CD4-positive, alpha-beta T cell treated with Interleukin-17A for 1 hour (primary cell): ENCODE measurements around the gene HGF.

Source experiments
- DNase-seq: peaks from one replicate; pipeline ENCODE4 v3.0.0-alpha.2; 2020

The HGF gene

GRCh38 chr7:81715984-81716588 lies 53.8 kb downstream of the HGF start:
- DNase-seq, result no peak

GRCh38 chr7:81714306-81714705 lies 55.5 kb downstream of the HGF start:
- DNase-seq, result no peak

- DNase-seq, result no peak
These were observed 59.1 kb downstream of the HGF start for GRCh38 chr7:81710751-81711150.

GRCh38 chr7:81709836-81710235 lies 60.0 kb downstream of the HGF start:
- no peak for DNase-seq

- no peak for DNase-seq
These were observed 61.9 kb downstream of the HGF start for GRCh38 chr7:81707966-81708365.

GRCh38 chr7:81707196-81707595 lies 62.7 kb downstream of the HGF start:
- no peak for DNase-seq

- no peak for DNase-seq
These were observed 64.6 kb downstream of the HGF start for GRCh38 chr7:81705206-81705605.

- DNase-seq, result no peak
These were observed 65.3 kb downstream of the HGF start for GRCh38 chr7:81704595-81704994.

- no peak for DNase-seq
These were observed 70.9 kb downstream of the HGF start for GRCh38 chr7:81698965-81699364.

GRCh38 chr7:81694711-81695110 lies 75.1 kb downstream of the HGF start:
- no peak for DNase-seq

- DNase-seq, result no peak
These were observed 76.0 kb downstream of the HGF start for GRCh38 chr7:81693894-81694293.

- no peak for DNase-seq
These were observed 76.8 kb downstream of the HGF start for GRCh38 chr7:81693080-81693479.

- DNase-seq, result no peak
These were observed 77.5 kb downstream of the HGF start for GRCh38 chr7:81692146-81692905.

GRCh38 chr7:81691199-81691821 lies 78.5 kb downstream of the HGF start:
- DNase-seq, result no peak

GRCh38 chr7:81690688-81691087 lies 79.2 kb downstream of the HGF start:
- no peak for DNase-seq

GRCh38 chr7:81690251-81690650 lies 79.6 kb downstream of the HGF start:
- DNase-seq, result no peak

GRCh38 chr7:81688622-81689411 lies 81.0 kb downstream of the HGF start:
- no peak for DNase-seq

- no peak for DNase-seq
These were observed 82.8 kb downstream of the HGF start for GRCh38 chr7:81687062-81687461.

- no peak for DNase-seq
These were observed 84.5 kb downstream of the HGF start for GRCh38 chr7:81685270-81685868.

GRCh38 chr7:81684514-81685269 lies 85.2 kb downstream of the HGF start:
- no peak for DNase-seq

- DNase-seq, result no peak
These were observed 85.8 kb downstream of the HGF start for GRCh38 chr7:81684033-81684432.

- no peak for DNase-seq
These were observed 87.0 kb downstream of the HGF start for GRCh38 chr7:81682873-81683272.
